GM19239 (cell line): ENCODE data around the gene UPF1.

Source experiments
- DNase-seq: peaks from one replicate; pipeline ENCODE4 v3.0.0; 2011; ENCODE audit warnings: low spot score; ENCODE audit not compliant: insufficient read length
- FAIRE-seq: peaks from 2 replicates; lab custom pipeline; 2011; peaks lifted over from hg19 to GRCh38; lab: Jason Lieb, UNC

The UPF1 gene

GRCh38 chr19:18831524-18832305 is at the start of gene UPF1:
Gene UPF1 (plus strand): TSS chr19:18831959. CDS start chr19:18832210, 251 bp downstream.
- DNase-seq = peak; percentile 97
- no peak for FAIRE-seq

GRCh38 chr19:18782559-18783225 is 49.1 kb upstream of the UPF1 start:
- no peak for FAIRE-seq

GRCh38 chr19:18783958-18784785 is 47.6 kb upstream of the UPF1 start:
- FAIRE-seq = no peak

More at GRCh38 chr19:18782559-18783225, 49.1 kb upstream of the UPF1 start:
- DNase-seq = no peak

GRCh38 chr19:18784786-18785120 is 47.0 kb upstream of the UPF1 start:
- FAIRE-seq (no peak), DNase-seq (no peak)

More at GRCh38 chr19:18783958-18784785, 47.6 kb upstream of the UPF1 start:
- no peak for DNase-seq

- FAIRE-seq (peak; percentile 40), DNase-seq (peak; percentile 91)
Observed at GRCh38 chr19:18785179-18786124, 46.3 kb upstream of the UPF1 start.

- DNase-seq = no peak
- no peak for FAIRE-seq
Observed at GRCh38 chr19:18788529-18789421, 43.0 kb upstream of the UPF1 start.

- no peak for DNase-seq
- FAIRE-seq = no peak
Observed at GRCh38 chr19:18789422-18789869, 42.3 kb upstream of the UPF1 start.

GRCh38 chr19:18789883-18790565 is 41.7 kb upstream of the UPF1 start:
- FAIRE-seq (no peak), DNase-seq (no peak)

GRCh38 chr19:18790566-18791314 is 41.0 kb upstream of the UPF1 start, which contains the start of gene COMP:
Gene COMP (minus strand): TSS chr19:18791305. CDS start chr19:18791269, 36 bp downstream.
- no peak for FAIRE-seq
- DNase-seq = no peak

GRCh38 chr19:18791315-18791678 is 40.5 kb upstream of the UPF1 start:
- no peak for DNase-seq
- FAIRE-seq = no peak

GRCh38 chr19:18792661-18793060 is 39.1 kb upstream of the UPF1 start:
- FAIRE-seq (no peak), DNase-seq (no peak)

- no peak for FAIRE-seq
- no peak for DNase-seq
Observed at GRCh38 chr19:18793144-18794028, 38.4 kb upstream of the UPF1 start.

- FAIRE-seq (no peak), DNase-seq (no peak)
Observed at GRCh38 chr19:18794029-18794313, 37.8 kb upstream of the UPF1 start.

GRCh38 chr19:18794692-18795091 is 37.1 kb upstream of the UPF1 start:
- no peak for FAIRE-seq
- DNase-seq = no peak

- FAIRE-seq = no peak
- DNase-seq = no peak
Observed at GRCh38 chr19:18795540-18795939, 36.2 kb upstream of the UPF1 start.

GRCh38 chr19:18796239-18796638 is 35.5 kb upstream of the UPF1 start:
- DNase-seq = no peak
- FAIRE-seq = no peak
